CD14-positive monocyte (primary cell): ENCODE results near the gene NFYB. TPM values are rescaled to one million over a fixed set of nuclear protein-coding genes. Genes with fewer than 3 reads are reported as not detected.

Source experiments
- DNase-seq, 3 donors: peaks; one replicate each; pipeline ENCODE4 v3.0.0-alpha.2; 2011 to 2022
- H2AFZ ChIP-seq: 2 replicates; pipeline ENCODE4 v1.6.0; 2012; ENCODE audit warnings: mild to moderate bottlenecking, low read depth, low read length, inconsistent platforms; ENCODE audit not compliant: insufficient read depth, poor library complexity, severe bottlenecking
- H3K27ac ChIP-seq, 2 donors: 1 replicate in 1 of 2; 2 replicates in 1 of 2; pipeline ENCODE4 v1.5.1; 2012 to 2013; ENCODE audit warnings: low read length in 2 of 2, control low read depth in 1 of 2, inconsistent platforms in 1 of 2, low read depth in 1 of 2, mild to moderate bottlenecking in 1 of 2
- H3K27me3 ChIP-seq, 2 donors: one replicate each; pipeline versions ENCODE4 v1.6.0 to v1.6.1; 2011 to 2013; ENCODE audit warnings: low read length in 2 of 2; ENCODE audit not compliant: control insufficient read depth in 2 of 2, insufficient read depth in 2 of 2
- H3K36me3 ChIP-seq, 2 donors: replicated peaks in 1 of 2; 1 replicate in 1 of 2; 2 replicates in 1 of 2; pipeline versions ENCODE4 v1.5.1 to v1.6.1; 2012 to 2013; ENCODE audit warnings: low read length in 2 of 2, control low read depth in 1 of 2, inconsistent platforms in 1 of 2, mild to moderate bottlenecking in 1 of 2; ENCODE audit not compliant: insufficient read depth in 2 of 2, control insufficient read depth in 1 of 2
- H3K4me1 ChIP-seq, 2 donors: 1 replicate in 1 of 2; 2 replicates in 1 of 2; pipeline versions ENCODE4 v1.5.1 to v1.6.1; 2012 to 2013; ENCODE audit warnings: low read length in 2 of 2, control low read depth in 1 of 2, inconsistent platforms in 1 of 2, mild to moderate bottlenecking in 1 of 2, moderate library complexity in 1 of 2; ENCODE audit not compliant: insufficient read depth in 2 of 2, control insufficient read depth in 1 of 2
- H3K4me2 ChIP-seq: replicated peaks from 2 replicates; pipeline ENCODE3; 2012; ENCODE audit warnings: low read length, moderate library complexity, mild to moderate bottlenecking; ENCODE audit not compliant: poor library complexity, severe bottlenecking; ENCODE audit errors: extremely low read depth
- H3K4me3 ChIP-seq, 3 experiments: fragments of 200-600 bp in 1 of 3; sonication (generic) in 1 of 3; replicated peaks in 1 of 3; 1 replicate in 2 of 3; 2 replicates in 1 of 3; pipeline ENCODE4 v1.5.1; 2011 to 2013; ENCODE audit warnings: low read length in 3 of 3, mild to moderate bottlenecking in 3 of 3, control low read depth in 2 of 3, low read depth in 2 of 3, inconsistent platforms in 1 of 3, moderate library complexity in 1 of 3
- H3K79me2 ChIP-seq: 2 replicates; pipeline ENCODE4 v1.6.0; 2012; ENCODE audit warnings: mild to moderate bottlenecking, control low read depth, inconsistent platforms, low read length, moderate library complexity; ENCODE audit not compliant: insufficient read depth
- H3K9ac ChIP-seq: 2 replicates; pipeline ENCODE4 v1.6.0; 2017; ENCODE audit warnings: low read length, mild to moderate bottlenecking; ENCODE audit not compliant: insufficient read depth, poor library complexity, severe bottlenecking
- H3K9me3 ChIP-seq, 2 donors: replicated peaks in 1 of 2; 1 replicate in 1 of 2; 2 replicates in 1 of 2; pipeline versions ENCODE4 v1.5.1 to v1.6.1; 2012 to 2013; ENCODE audit warnings: low read length in 2 of 2, control low read depth in 1 of 2; ENCODE audit not compliant: control insufficient read depth in 1 of 2, insufficient read depth in 1 of 2
- H4K20me1 ChIP-seq: 2 replicates; pipeline ENCODE4 v1.6.0; 2012; ENCODE audit warnings: mild to moderate bottlenecking, low read length, control low read depth, moderate library complexity; ENCODE audit not compliant: insufficient read depth
- H3K27ac Mint-ChIP-seq, 7 donors: one replicate each; pipeline ENCODE4 v1.8.0; 2020; ENCODE audit warnings: mild to moderate bottlenecking in 7 of 7, mixed read lengths in 7 of 7, moderate library complexity in 6 of 7, inconsistent platforms in 2 of 7
- H3K27me3 Mint-ChIP-seq, 3 donors: one replicate each; pipeline ENCODE4 v1.8.0; 2021 to 2022; ENCODE audit warnings: low read depth in 3 of 3, mild to moderate bottlenecking in 3 of 3, mixed read lengths in 3 of 3, moderate library complexity in 3 of 3, inconsistent platforms in 1 of 3
- H3K36me3 Mint-ChIP-seq, 2 donors: one replicate each; pipeline ENCODE4 v1.8.0; 2020; ENCODE audit warnings: mixed read lengths in 2 of 2, inconsistent platforms in 1 of 2, mild to moderate bottlenecking in 1 of 2
- H3K4me1 Mint-ChIP-seq: one replicate; pipeline ENCODE4 v1.8.0; 2020; ENCODE audit warnings: mild to moderate bottlenecking, mixed read lengths
- H3K4me3 Mint-ChIP-seq, 2 donors: one replicate each; pipeline ENCODE4 v1.8.0; 2020; ENCODE audit warnings: mild to moderate bottlenecking in 2 of 2, mixed read lengths in 2 of 2, moderate library complexity in 1 of 2
- H3K9me3 Mint-ChIP-seq, 7 donors: one replicate each; pipeline ENCODE4 v1.8.0; 2020 to 2022; ENCODE audit warnings: mixed read lengths in 7 of 7, mild to moderate bottlenecking in 6 of 7, moderate library complexity in 6 of 7, inconsistent platforms in 2 of 7
- CTCF ChIP-seq: fragments of 200-600 bp; IDR thresholded peaks from one replicate; pipeline ENCODE4 v1.8.0; 2022; ENCODE audit warnings: antibody characterized with exemption, mild to moderate bottlenecking
- WGBS: methylation state at CpG from one replicate; pipeline ENCODE4 v1.1.5; 2013; ENCODE audit warnings: missing lambda C conversion rate; ENCODE audit not compliant: insufficient coverage; 5-methylcytosine and 5-hydroxymethylcytosine counted together
- intact Hi-C, 2 donors: fragments of 100-400 bp; cut with micrococcal nuclease; formaldehyde crosslinking; loops; one replicate each; pipeline versions ENCODE4 v1.15.0 to v1.15.1; 2023
- polyA plus RNA-seq, 3 donors: library from polyadenylated mRNA; depleted of rRNA in 1 of 3; unstranded in 2 of 3; stranded (reverse) in 1 of 3; fragments of 300-500 nt in 2 of 3; fragments of >200 nt in 1 of 3; fragmentation: Illumina TruSeq in 2 of 3; gene quantifications; 1 replicate in 2 of 3; 2 replicates in 1 of 3; pipeline ENCODE4 v1.2.3, GENCODE V29; 2012 to 2021

Gene NFYB
- polyA plus RNA-seq, 3 donors: 11.6 to 14.6 (median 12.3) TPM

DNA sequence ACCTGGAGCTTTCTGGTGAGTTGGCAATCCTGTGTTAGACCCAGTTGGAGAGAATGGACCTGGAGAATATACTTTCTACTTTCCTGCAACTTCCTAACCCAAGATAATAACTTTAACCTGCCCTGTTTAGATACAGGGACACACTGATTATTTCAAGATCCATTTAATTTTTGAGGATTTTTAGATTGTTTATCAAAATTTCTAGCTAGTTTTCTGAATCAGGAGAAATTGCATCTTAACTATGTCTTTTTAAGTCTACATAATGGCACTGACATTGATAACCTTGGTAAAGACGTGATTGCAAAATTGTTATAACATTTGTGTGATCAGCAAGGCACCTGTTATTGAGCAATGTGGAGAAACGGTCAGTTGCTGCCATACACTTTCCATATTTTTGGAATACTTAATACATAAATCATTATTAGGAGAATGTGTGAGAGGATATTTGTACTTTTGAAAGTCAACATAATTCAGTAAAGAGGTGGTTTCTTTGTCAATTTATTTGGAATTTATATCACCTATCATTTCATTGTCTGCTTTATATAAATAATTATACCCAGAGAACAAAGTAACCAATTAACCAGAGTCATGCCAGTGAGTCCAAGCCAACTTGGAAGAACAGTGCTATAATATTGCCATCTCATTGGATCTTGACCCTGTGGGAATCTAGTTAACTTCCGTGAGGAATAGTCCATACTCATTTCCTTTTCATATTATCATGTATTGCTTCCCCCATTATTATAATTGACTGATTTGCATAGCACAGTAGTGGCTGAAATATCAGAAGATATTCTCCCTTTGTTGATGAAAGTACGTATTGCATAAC is 28.4 kb downstream of the NFYB start:
- no peak overlapping the region for H3K4me3 Mint-ChIP-seq

More for the DNA sequence above, 28.4 kb downstream of the NFYB start:
- H3K4me1 ChIP-seq: no peaks in the 10 kb centered on the region
- Mint-ChIP-seq H3K9me3 (peaks cover 0 to 4% (median 0%) of the 10 kb centered on the region in 7 donors), H3K27ac (no peak overlapping the region), H3K4me1 (peaks cover 10% of the 10 kb centered on the region), H3K27me3 (no peaks in the 10 kb centered on the region), H3K36me3 (peaks cover 17 to 33% of the 10 kb centered on the region in 2 donors)
- no CpG with 5 or more reads among the region's 4 CpGs for WGBS
- H3K4me3 ChIP-seq: no peak overlapping the region
- TF ChIP-seq CTCF: peak; percentile 73
- no peak overlapping the region for H3K27ac ChIP-seq
- intact Hi-C loops: loop anchor here (5.0 to 10.0 kb wide), 4 partner anchors 47 to 337 kb away; partner anchors contain the start of gene HCFC2 (in 1 of the 2)
- no peak overlapping the region for H3K9ac ChIP-seq
- no peaks in the 10 kb centered on the region for H3K79me2 ChIP-seq
- H4K20me1 ChIP-seq: peaks cover 3% of the 10 kb centered on the region
- H3K27me3 ChIP-seq: no peaks in the 10 kb centered on the region
- no peak overlapping the region for H2AFZ ChIP-seq
- H3K36me3 ChIP-seq: peaks cover 5 to 32% of the 10 kb centered on the region in 2 donors
- DNase-seq: no peak
- no peak overlapping the region for H3K4me2 ChIP-seq
- no peaks in the 10 kb centered on the region for H3K9me3 ChIP-seq
